ENCODE results near the gene FAM50A.

Gene FAM50A

DNA sequence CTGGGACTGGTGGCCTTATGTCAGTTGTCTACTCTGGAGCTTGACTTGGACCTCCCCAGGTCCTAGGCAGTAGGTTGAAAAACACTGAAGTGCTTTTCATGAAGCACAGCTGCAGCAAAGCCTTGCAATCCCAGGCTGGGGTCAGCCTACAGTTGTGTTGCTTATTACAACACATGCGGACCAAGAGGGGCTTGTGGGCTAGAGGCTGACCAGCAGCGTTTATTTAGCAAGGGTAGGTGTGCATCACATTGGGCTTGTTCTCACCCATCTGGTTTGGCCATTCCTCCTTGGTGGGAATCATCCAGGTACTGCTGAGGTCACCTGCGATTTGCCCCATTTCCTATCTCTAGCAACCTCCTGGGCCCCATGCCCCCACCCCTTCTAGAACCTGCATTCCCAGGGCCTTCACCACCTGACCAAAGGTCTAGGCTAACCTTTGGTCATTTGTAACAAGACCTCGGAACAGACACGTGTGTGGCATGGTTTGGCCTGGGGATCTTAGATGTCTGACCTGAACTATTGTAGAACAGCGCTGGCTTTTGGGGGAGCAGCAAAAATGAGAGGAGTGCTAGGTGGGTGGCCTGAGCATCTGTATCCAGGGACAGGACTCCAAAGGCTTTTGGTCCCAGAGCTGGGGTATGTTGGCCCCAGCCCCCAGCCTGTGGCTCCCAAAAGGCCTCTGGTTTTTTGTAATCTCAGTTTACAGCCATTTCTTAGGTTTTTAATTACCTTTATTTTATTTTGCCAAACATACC is 42.7 kb upstream of the FAM50A start:
- TF ChIP-seq, protein P1, sequence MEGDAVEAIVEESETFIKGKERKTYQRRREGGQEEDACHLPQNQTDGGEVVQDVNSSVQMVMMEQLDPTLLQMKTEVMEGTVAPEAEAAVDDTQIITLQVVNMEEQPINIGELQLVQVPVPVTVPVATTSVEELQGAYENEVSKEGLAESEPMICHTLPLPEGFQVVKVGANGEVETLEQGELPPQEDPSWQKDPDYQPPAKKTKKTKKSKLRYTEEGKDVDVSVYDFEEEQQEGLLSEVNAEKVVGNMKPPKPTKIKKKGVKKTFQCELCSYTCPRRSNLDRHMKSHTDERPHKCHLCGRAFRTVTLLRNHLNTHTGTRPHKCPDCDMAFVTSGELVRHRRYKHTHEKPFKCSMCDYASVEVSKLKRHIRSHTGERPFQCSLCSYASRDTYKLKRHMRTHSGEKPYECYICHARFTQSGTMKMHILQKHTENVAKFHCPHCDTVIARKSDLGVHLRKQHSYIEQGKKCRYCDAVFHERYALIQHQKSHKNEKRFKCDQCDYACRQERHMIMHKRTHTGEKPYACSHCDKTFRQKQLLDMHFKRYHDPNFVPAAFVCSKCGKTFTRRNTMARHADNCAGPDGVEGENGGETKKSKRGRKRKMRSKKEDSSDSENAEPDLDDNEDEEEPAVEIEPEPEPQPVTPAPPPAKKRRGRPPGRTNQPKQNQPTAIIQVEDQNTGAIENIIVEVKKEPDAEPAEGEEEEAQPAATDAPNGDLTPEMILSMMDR (conservative IDR thresholded peaks at IDR 0.05; ENCODE audit: low read length): no peak
- DNase-seq (ENCODE audit: low read depth): peak; percentile 29
- no peak overlapping the region for H3K4me3 ChIP-seq (ENCODE audit: low read length)

DNA sequence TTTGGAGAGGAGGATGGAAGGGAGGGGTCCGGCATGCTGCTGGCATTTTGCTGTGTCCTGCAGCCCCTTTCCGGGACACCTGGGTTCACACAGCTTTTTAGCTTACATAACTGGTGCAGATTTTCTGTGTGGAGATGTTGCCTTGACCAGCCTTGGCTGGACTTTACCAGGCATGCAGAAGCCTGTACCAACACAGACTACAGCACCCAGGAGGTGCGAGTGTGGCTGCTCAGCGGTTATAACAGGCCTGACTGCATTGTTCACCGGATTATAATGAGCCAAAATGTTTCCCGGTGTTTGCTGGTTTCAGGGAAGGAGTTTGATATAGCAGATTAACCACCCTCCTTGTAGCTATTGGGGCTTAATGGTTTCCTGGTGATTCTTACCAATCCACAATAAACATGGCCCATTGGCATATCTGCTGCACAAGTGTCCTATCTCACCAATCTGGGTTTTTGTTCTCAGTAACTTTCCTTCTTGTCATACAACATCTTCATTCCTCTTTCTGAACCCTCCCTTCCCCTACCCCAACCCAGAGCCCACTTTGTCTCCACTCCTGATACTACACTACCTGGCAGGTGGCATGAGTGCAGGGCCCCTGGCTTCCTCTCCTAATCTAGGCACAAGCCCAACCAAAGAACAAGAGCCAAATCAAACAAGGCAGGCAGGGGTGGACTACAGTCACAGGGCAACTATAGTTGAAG is 41.9 kb upstream of the FAM50A start:
- no peak overlapping the region for H3K4me3 ChIP-seq (ENCODE audit: low read length)
- TF ChIP-seq, protein P1 (conservative IDR thresholded peaks at IDR 0.05; ENCODE audit: low read length): no peak
- no peak for DNase-seq (ENCODE audit: low read depth)

DNA sequence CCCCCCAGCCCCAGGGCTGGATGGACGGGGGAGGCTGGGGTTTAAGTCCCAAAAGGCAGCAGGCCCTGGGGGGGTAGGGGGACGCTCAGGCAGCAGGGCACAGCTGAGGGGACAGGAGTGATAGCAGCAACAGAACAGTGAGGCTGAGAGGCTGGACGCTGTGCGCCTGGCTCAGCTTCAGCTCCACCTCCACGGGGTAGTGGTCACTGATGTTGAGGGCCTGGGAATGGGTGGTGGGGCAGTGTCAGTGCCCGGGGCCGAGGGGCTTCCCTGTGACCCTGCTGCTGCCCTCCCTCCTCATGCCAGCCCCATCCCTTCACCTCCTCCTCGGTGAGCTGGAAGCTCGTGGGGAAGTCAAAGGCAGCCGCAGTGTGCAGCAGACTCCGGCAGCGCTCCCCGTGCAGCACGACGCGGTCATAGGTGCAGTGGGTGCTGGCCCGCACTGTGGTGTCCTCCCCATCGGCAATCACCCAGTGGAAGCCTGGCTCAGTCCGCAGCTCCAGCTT is 41.3 kb upstream of the FAM50A start:
- TF ChIP-seq, protein P1 (conservative IDR thresholded peaks at IDR 0.05; ENCODE audit: low read length): no peak
- H3K4me3 ChIP-seq (ENCODE audit: low read length): no peak overlapping the region
- no peak for DNase-seq (ENCODE audit: low read depth)

DNA sequence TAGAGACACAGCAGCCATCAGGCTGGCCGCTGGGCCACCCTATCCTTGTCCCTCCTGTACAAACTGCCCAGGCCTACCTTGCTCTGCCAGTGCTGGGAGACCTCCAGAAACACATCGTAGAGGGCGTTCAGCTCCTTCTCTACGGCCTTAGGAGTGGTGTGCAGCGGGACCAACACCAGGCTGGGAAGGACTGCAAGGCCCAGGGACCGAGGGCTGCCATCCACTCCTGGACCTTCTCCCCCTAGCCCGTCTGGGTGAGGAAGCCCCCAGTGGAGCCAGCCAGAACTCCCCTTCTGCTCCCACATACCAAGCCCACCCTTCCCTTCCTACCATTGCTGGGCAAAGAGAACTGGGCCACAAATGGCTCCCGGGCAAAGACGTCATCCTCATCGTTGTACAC is 40.7 kb upstream of the FAM50A start:
- H3K4me3 ChIP-seq (ENCODE audit: low read length): no peak overlapping the region
- TF ChIP-seq, protein P1 (conservative IDR thresholded peaks at IDR 0.05; ENCODE audit: low read length): no peak
- DNase-seq (ENCODE audit: low read depth): no peak

DNA sequence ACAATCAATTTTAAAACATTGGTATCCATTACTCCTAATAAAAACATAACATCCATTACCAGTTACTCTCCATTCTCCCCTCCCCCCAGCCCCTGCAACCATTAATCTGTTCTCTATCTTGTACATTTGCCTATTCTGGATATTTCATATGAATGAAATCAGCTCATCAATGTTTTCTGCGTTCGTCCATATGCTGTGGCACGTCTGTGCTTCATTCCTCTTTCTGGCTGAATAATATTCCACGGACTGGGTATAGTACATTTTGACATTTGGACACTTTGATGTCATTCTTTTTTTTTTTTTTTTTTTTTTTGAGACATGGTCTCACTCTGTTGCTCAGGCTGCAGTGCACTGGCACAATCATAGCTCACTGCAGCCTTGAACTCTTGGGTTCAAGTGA is 40.1 kb upstream of the FAM50A start:
- no peak for DNase-seq (ENCODE audit: low read depth)
- H3K4me3 ChIP-seq (ENCODE audit: low read length): no peak overlapping the region
- TF ChIP-seq, protein P1 (conservative IDR thresholded peaks at IDR 0.05; ENCODE audit: low read length): no peak

DNA sequence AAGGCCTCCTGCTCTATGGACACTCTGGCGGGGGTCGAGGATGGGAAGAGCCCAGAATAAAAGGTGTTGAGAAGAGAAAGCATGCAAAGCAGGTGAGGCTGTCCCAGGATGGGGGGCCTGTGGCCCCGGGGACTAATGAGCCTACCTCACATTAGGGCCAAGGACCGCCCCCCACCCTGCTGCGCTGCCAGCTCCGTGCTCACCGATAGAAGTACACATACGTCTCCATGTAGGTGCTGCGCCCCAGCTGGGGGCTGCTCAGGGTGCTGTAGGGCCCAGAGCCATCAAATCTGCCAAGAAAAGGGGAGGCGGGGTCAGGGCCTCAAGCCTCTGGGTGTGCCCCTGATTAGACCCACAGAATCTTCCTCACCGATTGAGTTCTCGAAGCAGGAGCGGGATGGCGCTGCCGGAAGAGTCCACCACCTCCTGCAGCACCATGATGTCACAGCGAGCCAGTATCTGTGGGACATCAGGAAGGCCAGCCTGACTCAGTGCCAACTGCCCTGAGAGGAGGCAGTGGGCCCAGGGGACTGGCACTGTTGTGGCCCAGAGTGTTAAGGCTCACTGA is 39.2 kb upstream of the FAM50A start:
- DNase-seq (ENCODE audit: low read depth): no peak
- no peak overlapping the region for H3K4me3 ChIP-seq (ENCODE audit: low read length)
- TF ChIP-seq, protein P1 (conservative IDR thresholded peaks at IDR 0.05; ENCODE audit: low read length): no peak

All from AG10803 (cell line).